Head of caudate nucleus (tissue), 42 donors: ENCODE measurements around the gene TLE1.
"Not testable (repeated sequence)": the region's sequence is repeated elsewhere in the genome, so short reads cannot be mapped to it uniquely, and the experiment has no call there.

Source experiments
- DNase-seq, 42 donors: peaks; one replicate each; pipeline versions ENCODE4 v3.0.0 to v3.0.0-alpha.2; 2020 to 2021; ENCODE audit warnings: mixed read lengths in 7 of 42
- intact Hi-C: fragments of 100-400 bp; cut with DNase I; formaldehyde crosslinking; loops from one replicate; pipeline ENCODE4 v1.15.0; 2022

TLE1 gene

DNA sequence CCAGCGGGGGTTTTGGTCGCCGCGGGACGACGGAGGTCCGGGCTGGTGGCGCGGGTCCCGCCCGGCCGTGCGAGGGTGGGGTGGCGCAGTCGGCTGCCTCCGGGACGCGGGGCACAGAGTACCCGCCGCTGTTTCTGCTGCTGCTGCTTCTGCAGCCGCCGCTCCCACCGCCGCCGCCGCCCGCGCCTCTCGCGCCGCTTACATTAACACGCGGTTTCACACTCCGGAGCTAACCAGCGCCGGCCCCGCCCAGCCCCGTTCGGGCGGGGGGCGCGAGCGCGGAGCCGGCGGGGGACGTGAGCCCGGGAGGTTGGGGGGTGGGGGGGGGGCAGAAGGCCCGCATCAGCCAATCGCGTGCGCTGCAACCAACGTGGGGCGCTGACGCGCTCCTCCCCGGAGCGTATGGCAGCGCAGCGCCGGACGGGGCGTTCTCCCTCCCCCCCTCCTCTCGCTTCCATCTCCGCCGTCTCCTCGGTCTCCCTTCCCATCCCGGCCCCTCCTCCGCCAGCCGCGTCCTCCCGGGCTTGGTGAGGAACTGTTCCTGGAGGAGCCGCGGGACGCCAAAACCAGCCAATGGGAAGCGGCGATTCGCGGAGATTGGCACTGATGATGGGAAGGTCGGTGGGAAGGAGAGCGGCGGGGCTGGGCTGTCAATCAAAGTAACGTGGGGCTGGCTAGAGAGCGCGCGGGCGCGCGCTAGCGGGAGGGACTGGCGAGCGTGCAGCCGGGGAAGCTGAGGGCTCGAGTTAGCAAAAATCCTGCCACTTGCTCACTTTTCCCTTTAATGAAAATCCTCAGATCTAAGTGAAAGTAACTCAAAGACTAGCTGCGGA lies at the start of gene TLE1:
TLE1 (minus strand) TSS at position 205 of the 833 bp plus-strand sequence. CDS start 1,307 bp downstream, outside the sequence.
- intact Hi-C loops: loop anchor here (2.0 to 10.0 kb wide), 2 partner anchors 133 to 165 kb away; no protein-coding TSS in a partner anchor
- peak; percentile 98 to 100 (median 99) for DNase-seq

- peak in 20 of 42 donors; percentile 9 to 66 (median 36) for DNase-seq
- intact Hi-C loops: no loop called here
These were observed 48.6 kb upstream of the TLE1 start for GRCh38 chr9:81737871-81738507.

DNA sequence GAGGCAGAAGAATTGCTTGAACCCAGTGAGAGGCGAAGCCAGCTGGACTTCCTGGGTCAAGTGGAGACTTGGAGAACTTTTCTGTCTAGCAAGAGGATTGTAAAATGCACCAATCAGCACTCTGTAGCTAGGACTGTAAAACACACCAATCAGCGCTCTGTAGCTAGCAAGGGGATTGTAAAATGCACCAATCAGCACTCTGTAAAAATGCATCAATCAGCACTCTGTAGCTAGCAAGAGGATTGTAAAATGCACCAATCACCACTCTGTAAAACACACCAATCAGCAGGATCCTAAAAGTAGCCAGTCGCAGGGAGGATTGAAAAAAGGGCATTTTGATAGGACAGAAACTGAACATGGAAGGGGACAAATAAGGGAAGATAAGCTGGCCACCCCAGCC lies 41.2 kb upstream of the TLE1 start:
- intact Hi-C loops, DNase-seq: not testable (repeated sequence)

DNA sequence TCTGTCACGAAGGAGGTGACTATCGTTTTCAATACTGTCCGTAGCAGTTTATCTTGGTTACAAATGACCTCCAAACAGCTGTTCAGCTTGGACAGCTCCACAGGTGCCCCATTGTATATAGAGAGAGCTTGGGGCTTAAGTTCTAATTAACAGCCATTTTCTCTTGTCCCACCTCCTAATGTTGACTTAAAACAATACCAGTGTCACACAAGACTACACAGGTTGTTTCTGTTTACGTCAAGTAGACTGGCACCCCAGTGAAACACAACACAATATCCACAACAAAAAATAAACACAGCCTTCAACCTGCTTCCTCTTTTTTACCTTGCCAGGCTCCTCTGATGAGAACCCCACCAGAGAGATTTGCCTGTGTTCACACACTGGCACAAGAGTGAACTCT lies 39.8 kb upstream of the TLE1 start:
- intact Hi-C loops: no loop called here
- DNase-seq: no peak

DNA sequence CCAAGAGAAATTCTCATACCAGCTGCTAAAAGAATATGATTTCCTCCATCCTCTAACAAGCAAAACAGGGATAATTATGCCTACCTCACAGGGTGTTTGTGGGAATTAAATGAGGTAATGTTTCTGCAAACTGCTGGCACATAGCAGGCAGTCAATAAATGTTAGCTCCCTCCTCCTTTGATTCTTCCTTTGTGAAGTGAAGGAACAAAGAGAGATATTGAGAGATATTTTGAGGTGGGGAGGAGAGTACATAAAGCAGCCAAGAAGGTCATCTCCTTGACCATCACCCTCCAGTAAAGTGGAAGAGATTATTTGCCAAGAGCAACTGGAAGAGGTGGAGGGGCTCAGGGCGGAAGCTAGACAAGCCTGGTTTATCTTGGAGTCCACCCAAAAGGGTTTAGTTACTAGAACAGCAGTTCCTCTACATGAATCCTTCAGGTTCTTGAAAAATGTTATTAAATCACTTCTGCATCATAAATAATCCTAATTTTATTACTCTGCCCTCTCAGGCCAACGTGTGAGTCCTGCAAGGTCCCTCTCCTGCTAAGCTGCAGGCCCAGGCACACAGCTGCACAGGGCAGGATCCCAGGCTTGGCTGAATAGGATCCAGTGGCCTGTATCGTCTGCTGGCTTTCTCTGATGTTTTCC lies 35.0 kb upstream of the TLE1 start:
- intact Hi-C loops: no loop called here
- no peak for DNase-seq

GRCh38 chr9:81722277-81722676 lies 32.9 kb upstream of the TLE1 start:
- peak in 1 of 42 donors; percentile 21 for DNase-seq
- intact Hi-C loops: no loop called here

DNA sequence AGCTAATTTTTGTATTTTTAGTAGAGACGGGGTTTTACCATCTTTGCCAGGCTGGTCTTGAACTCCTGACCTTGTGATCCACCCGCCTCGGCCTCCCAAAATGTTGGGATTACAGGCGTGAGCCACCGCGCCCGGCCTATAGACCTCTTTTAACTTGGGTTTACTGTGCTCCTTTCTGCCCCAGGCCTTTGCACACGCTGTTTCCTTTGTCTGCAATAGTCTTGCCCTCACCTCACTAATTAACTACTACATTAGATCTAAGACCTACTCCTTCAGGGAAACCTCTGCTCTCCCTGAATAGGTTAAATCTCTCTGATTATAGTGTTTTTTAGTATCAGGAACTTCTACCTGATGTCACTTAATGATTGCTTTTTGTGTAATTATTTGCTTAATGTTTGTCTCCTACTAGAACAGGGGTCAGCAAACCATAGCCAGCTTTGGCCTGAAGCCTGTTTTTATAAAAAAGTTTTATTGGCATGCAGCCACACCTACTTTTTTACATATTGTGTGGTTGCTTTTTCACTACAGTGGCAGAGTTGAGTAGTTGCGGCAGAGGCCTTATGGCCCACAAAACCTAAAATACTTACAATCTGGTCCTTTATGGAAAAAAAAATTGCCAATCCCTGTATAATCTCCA lies 31.2 kb upstream of the TLE1 start:
- intact Hi-C loops: no loop called here
- DNase-seq: peak in 1 of 42 donors; percentile 12

DNA sequence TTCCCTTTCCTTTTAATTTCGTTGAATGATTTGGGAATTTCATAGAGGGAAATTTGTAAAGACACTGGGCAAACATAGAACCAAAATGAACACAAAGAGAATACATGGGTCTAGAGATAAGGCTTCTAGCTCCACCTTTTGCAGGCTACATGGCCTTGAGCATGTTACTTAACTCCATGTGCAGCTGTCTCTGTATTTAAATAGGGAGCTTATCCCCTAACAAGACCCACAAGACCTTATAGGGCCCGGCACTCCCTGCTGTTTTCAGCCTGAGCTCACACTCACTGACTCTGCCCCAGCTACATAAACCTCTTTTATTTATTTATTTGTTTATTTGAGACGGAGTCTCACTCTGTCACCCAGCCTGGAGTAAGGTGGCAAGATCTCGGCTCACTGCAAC lies 30.6 kb upstream of the TLE1 start:
- intact Hi-C loops: no loop called here

GRCh38 chr9:81718244-81718643 lies 28.9 kb upstream of the TLE1 start:
- intact Hi-C loops: no loop called here
- peak in 1 of 42 donors; percentile 39 for DNase-seq

More for the DNA sequence above, 30.6 kb upstream of the TLE1 start:
- peak in 1 of 42 donors; percentile 12 for DNase-seq

- DNase-seq: peak in 1 of 42 donors; percentile 8
- intact Hi-C loops: no loop called here
These were observed 28.4 kb upstream of the TLE1 start for GRCh38 chr9:81717747-81718077.

DNA sequence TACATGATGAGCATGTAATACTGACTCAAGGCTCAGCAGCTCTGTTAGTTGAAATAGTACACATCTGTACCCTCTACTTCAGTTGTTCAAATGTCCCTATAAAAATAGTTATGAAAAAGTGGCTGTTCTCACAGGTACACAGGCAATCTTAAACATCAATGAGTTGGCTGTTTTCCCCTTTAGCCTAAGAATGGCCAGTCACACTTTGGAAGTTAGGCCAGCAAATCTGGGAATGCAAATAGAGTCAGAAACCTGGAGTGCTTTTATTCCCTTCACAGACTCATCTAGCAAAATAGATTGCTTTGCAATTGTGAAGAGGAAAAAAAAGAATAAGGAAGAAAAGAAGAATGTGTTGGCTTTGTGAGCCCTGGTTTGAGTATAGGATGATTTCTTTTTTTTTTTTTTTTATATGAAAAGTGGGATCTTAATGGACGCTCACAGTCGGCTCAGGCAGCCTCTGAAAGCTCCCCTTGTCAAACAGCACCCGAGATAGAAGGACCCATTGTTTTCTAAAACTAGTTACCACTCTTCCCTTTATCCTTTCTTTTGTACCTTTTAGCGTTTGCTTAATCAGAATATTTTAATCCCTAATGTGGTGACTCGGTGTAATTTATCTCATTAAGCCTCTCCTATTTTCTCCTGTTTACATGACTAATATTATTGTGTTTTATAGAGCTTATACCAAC lies 27.9 kb upstream of the TLE1 start:
- intact Hi-C loops: no loop called here
- peak in 6 of 42 donors; percentile 9 to 51 (median 23) for DNase-seq

- peak in 1 of 42 donors; percentile 36 for DNase-seq
- intact Hi-C loops: no loop called here
These were observed 27.1 kb upstream of the TLE1 start for GRCh38 chr9:81716409-81716808.

DNA sequence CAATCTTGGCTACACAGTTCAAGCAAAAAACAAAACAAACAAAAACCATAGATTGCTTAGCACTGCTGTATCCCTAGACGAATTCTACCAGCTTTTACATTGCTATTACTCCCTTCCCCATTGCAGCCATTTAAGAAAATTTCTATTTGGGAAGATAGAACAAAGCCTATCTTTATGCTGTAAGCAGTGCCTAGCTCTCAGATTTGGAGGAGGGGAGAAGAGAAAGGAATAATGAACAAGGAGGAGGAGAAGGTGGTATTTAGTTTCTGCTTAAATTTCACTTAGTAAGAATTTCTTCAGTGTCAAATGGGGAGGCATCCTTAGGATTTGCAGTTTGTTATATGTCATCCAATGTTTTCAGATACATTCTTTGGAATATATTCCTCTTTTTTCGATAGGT lies 16.2 kb upstream of the TLE1 start:
- intact Hi-C loops: no loop called here
- DNase-seq: no peak

DNA sequence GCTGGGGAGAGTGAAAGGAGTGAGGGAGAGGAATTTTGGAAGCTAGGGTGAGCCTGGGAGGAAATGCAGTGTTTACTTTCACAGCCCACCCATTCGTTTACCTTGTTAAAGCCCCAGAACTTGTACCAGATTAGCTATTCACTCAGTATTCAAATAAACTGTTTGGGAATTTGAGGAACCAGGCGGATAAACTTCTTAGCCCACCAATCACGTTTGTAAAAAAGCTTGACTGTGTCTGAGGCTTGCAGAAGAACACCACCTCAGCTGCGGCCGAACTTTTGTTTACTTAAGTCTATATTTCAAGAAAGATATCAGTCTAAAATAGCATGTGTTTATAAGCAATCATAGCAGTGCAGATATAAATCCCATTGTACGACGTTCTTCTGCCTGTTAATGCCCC lies 5.2 kb upstream of the TLE1 start:
- intact Hi-C loops: no loop called here
- DNase-seq: no peak

- DNase-seq: no peak
- intact Hi-C loops: no loop called here
These were observed 4.5 kb upstream of the TLE1 start for GRCh38 chr9:81693671-81694378.

GRCh38 chr9:81690251-81690851 lies 1.0 kb upstream of the TLE1 start:
- peak in 29 of 42 donors; percentile 11 to 62 (median 33) for DNase-seq
- intact Hi-C loops: loop anchor here (2.0 kb wide), 1 partner anchor 132 kb away; no protein-coding TSS in a partner anchor

DNA sequence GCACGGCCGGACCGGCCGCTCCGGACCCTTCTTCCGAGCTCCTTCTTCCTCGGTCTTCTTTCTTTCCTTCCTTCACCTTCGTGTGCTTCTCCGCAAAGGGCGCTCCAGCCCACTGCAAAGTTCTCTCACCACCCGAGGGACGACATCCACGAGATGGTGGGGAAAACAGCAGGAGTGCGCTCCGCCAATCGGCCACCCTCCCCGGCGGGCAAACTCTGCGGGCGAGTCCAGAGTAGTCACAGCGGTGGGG lies 329 bp downstream of the TLE1 start:
- DNase-seq: peak in 1 of 42 donors; percentile 23
- intact Hi-C loops: loop anchor here (10.0 kb wide), 1 partner anchor 164 kb away; no protein-coding TSS in a partner anchor
